Tibial artery (tissue), 4 donors: ENCODE measurements around the gene LCE7A.

Experiments
- DNase-seq, 2 donors: peaks; one replicate each; pipeline ENCODE4 v3.0.0-alpha.2; 2019
- H3K27ac ChIP-seq, 2 donors: fragments of 200-600 bp; sonication (generic) in 1 of 2; 1 replicate in 1 of 2; 2 replicates in 1 of 2; pipeline ENCODE4 v1.5.1; 2018 to 2019; ENCODE audit warnings: mild to moderate bottlenecking in 1 of 2
- H3K27me3 ChIP-seq, 2 donors: fragments of 200-600 bp; sonication (generic) in 1 of 2; one replicate each; pipeline versions ENCODE4 v1.5.1 to v1.6.0; 2016 to 2019
- H3K36me3 ChIP-seq, 3 donors: fragments of 200-600 bp; sonication (generic) in 2 of 3; one replicate each; pipeline ENCODE4 v1.5.1; 2016 to 2019; ENCODE audit warnings: mild to moderate bottlenecking in 2 of 3
- H3K4me1 ChIP-seq, 4 donors: fragments of 200-600 bp; sonication (generic) in 2 of 4; 1 replicate in 3 of 4; 2 replicates in 1 of 4; pipeline ENCODE4 v1.5.1; 2016 to 2019
- H3K4me3 ChIP-seq, 2 donors: fragments of 200-600 bp; sonication (generic) in 1 of 2; 1 replicate in 1 of 2; 2 replicates in 1 of 2; pipeline ENCODE4 v1.5.1; 2018 to 2019; ENCODE audit warnings: mild to moderate bottlenecking in 2 of 2
- H3K9me3 ChIP-seq, 3 donors: fragments of 200-600 bp; sonication (generic) in 1 of 3; one replicate each; pipeline ENCODE4 v1.5.1; 2016 to 2019
- intact Hi-C: fragments of 100-400 bp; cut with DNase I; formaldehyde crosslinking; loops from one replicate; pipeline ENCODE4 v1.15.0; 2023; ENCODE audit warnings: low total_unique reads
- TF ChIP-seq, protein P1 (sequence below), 2 experiments: fragments of 200-600 bp in 1 of 2; fragments of 450-650 bp in 1 of 2; IDR thresholded peaks; one replicate each; pipeline ENCODE4 v1.5.1; 2017 to 2019; ENCODE audit warnings: antibody characterized with exemption in 2 of 2, mild to moderate bottlenecking in 1 of 2, moderate library complexity in 1 of 2

The LCE7A gene

DNA sequence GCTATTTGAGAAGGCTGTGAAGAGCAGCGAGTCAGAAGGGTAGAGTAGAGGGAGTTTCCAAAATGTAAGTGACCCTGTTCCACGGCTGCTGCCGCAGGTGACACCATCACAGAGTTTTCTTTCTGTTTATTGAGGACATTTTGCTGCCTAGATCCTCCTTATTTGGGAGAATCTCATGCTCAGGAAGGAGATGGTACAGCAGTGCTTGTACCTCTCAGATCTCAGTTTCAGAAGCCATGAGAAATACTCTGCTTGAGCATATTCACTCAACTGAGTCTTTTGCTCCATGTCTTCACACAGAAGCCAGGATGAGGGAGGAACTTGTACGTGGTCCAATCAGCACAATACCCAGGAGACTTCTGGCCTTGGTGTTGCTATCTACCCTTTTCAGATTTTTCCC, 1.6 kb downstream of the LCE7A start:
- no peaks in the 10 kb centered on the region for H3K27me3 ChIP-seq
- no peak overlapping the region for H3K4me3 ChIP-seq
- DNase-seq: no peak
- no peak overlapping the region for H3K27ac ChIP-seq
- intact Hi-C loops: no loop called here
- TF ChIP-seq, protein P1, sequence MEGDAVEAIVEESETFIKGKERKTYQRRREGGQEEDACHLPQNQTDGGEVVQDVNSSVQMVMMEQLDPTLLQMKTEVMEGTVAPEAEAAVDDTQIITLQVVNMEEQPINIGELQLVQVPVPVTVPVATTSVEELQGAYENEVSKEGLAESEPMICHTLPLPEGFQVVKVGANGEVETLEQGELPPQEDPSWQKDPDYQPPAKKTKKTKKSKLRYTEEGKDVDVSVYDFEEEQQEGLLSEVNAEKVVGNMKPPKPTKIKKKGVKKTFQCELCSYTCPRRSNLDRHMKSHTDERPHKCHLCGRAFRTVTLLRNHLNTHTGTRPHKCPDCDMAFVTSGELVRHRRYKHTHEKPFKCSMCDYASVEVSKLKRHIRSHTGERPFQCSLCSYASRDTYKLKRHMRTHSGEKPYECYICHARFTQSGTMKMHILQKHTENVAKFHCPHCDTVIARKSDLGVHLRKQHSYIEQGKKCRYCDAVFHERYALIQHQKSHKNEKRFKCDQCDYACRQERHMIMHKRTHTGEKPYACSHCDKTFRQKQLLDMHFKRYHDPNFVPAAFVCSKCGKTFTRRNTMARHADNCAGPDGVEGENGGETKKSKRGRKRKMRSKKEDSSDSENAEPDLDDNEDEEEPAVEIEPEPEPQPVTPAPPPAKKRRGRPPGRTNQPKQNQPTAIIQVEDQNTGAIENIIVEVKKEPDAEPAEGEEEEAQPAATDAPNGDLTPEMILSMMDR (IDR thresholded peaks at IDR 0.05): no peak
- no peaks in the 10 kb centered on the region for H3K36me3 ChIP-seq
- H3K4me1 ChIP-seq: no peaks in the 10 kb centered on the region
- no peaks in the 10 kb centered on the region for H3K9me3 ChIP-seq

DNA sequence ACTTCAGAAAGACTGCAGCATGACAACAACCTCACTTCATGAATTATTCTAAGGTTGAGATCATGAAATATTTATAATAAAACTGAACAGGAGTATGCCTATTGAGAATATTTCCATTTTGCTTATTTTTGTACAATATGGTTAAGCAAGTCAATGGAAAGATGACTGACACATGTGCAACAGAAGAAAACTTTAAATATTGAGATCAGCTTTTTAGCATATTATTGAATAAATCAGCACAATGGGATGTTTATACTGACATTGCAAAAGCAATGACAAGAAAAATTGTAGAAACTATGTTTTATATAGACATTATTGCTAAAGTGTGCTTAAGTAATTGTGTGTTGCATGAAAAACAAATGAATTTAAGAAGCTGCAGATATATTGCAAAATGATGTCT, 4.6 kb downstream of the LCE7A start:
- no peak for DNase-seq
- Histone ChIP-seq H3K4me1 (no peaks in the 10 kb centered on the region), H3K27me3 (no peaks in the 10 kb centered on the region)

GRCh38 chr1:152866321-152866720, 6.5 kb downstream of the LCE7A start:
- DNase-seq: no peak
- H3K27ac ChIP-seq: no peak overlapping the region
- H3K27me3 ChIP-seq: no peaks in the 10 kb centered on the region
- TF ChIP-seq, protein P1 (IDR thresholded peaks at IDR 0.05): no peak
- H3K36me3 ChIP-seq: no peaks in the 10 kb centered on the region
- H3K4me1 ChIP-seq: no peaks in the 10 kb centered on the region
- H3K9me3 ChIP-seq: no peaks in the 10 kb centered on the region
- intact Hi-C loops: no loop called here
- H3K4me3 ChIP-seq: no peak overlapping the region

More for the DNA sequence above, 4.6 kb downstream of the LCE7A start:
- Histone ChIP-seq H3K27ac (no peak overlapping the region), H3K36me3 (no peaks in the 10 kb centered on the region), H3K4me3 (no peak overlapping the region), H3K9me3 (no peaks in the 10 kb centered on the region)
- intact Hi-C loops: no loop called here
- TF ChIP-seq, protein P1 (IDR thresholded peaks at IDR 0.05): no peak

DNA sequence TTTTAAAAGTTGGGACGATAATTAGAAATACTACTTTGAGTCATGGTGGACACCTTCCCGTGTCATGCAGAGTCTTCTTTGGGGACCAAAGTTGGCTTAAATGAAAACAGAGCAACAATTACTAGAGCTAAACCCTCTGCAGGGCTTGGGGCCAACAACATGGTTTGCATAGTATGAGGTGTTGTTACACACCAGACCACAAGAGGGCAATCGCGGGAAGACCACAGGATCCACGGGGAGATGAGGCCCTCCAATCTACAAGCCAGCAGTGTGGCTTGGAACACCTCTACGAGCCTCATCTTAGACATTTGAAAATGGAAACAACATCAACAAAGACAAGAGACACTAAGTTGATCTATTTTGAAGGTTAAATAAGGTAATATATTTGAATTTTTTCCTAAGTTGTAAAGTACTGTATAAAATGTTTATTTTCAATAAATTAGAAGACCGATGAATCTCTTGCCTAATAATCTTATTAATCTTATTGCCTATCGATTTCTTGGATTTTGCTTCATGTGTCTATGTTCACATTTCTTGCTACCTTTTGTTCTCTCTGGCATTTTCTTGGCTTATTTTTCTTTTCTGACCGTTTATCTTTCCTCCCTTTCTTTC, 10.1 kb downstream of the LCE7A start:
- intact Hi-C loops: no loop called here
- no peak overlapping the region for H3K27ac ChIP-seq
- TF ChIP-seq, protein P1 (IDR thresholded peaks at IDR 0.05): peak; percentile 65 to 72
- peak; percentile 67 to 69 for DNase-seq
- H3K9me3 ChIP-seq: no peaks in the 10 kb centered on the region
- no peak overlapping the region for H3K4me3 ChIP-seq
- H3K27me3 ChIP-seq: no peaks in the 10 kb centered on the region
- no peaks in the 10 kb centered on the region for H3K4me1 ChIP-seq
- no peaks in the 10 kb centered on the region for H3K36me3 ChIP-seq

DNA sequence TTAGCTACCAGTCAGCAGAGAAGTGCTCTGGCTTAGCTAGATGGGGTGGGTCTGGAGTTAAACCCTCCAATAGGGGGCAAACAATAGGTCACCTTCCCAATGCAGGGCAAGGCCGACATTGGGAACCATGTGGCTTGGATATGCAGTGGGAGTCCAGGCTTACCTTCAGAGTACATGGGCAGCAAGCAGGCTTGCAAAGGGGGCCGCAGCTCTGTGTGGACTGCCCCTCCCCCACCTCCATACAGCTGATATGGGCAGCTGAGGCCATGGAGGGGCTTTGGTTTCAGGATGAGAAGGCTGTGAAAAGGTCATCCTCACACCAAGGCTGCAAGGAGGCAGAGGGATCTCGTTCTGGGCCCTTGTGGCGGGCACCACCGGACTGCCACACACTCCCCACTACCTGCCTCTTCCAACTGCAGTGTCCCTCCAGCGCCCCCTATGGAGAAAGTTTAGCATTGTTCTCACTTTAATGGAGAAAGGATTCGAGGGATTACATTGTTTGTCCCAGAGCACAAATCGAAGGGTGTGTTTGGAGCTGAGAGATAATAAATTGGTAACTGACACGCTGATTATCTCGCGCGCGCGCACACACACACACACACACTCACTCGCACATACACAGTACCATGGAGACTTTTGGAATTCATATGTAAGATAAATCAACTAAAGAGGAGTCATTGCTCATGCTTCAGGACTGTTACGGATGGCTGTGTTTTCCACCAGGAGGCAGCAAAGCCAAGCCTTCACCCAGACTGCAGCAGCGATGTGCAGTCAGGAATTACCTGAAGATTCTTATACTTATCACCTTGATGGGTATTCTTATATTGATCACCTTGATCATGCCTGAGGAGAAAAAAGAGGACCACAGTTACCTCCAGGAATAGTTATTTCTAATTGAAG, 11.3 kb downstream of the LCE7A start:
- intact Hi-C loops: no loop called here
- DNase-seq: no peak
- H3K36me3 ChIP-seq: no peaks in the 10 kb centered on the region
- TF ChIP-seq, protein P1 (IDR thresholded peaks at IDR 0.05): no peak
- H3K9me3 ChIP-seq: no peaks in the 10 kb centered on the region
- no peak overlapping the region for H3K27ac ChIP-seq
- no peaks in the 10 kb centered on the region for H3K4me1 ChIP-seq
- H3K4me3 ChIP-seq: no peak overlapping the region
- H3K27me3 ChIP-seq: no peaks in the 10 kb centered on the region
